ENCODE measurements around the gene CD22.
A peak's percentile ranks its signal among the peaks of the same experiment; 100 is the strongest.

GRCh38 chr19:35352448-35353304 lies 23.7 kb downstream of the CD22 start:
- TF ChIP-seq CTCF (IDR thresholded peaks at IDR 0.05) (peak in 3 of 4 experiments; percentile 63 to 82 (median 79)), POLR2AphosphoS5 (IDR thresholded peaks at IDR 0.05) (peak; percentile 66), POLR2A (IDR thresholded peaks at IDR 0.05) (no peak)

Measured in prostate gland (tissue), 2 donors.